ENCODE measurements around the gene WDR91.

DNA sequence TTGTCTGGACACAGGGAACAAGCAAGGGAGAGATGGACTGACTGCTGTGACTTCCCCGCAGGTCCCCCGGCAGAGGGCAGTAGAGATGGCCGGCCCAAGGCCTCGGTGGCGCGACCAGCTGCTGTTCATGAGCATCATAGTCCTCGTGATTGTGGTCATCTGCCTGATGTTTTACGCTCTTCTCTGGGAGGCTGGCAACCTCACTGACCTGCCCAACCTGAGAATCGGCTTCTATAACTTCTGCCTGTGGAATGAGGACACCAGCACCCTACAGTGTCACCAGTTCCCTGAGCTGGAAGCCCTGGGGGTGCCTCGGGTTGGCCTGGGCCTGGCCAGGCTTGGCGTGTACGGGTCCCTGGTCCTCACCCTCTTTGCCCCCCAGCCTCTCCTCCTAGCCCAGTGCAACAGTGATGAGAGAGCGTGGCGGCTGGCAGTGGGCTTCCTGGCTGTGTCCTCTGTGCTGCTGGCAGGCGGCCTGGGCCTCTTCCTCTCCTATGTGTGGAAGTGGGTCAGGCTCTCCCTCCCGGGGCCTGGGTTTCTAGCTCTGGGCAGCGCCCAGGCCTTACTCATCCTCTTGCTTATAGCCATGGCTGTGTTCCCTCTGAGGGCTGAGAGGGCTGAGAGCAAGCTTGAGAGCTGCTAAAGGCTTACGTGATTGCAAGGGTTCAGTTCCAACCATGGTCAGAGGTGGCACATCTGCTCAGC lies 46.8 kb downstream of the WDR91 start:
- TF ChIP-seq HDAC2 (IDR thresholded peaks at IDR 0.05) (no peak), CHD2 (IDR thresholded peaks at IDR 0.05; ENCODE audit: low read length, partially characterized antibody) (no peak), RNF2 (IDR thresholded peaks at IDR 0.05; ENCODE audit: borderline replicate concordance, low read depth) (no peak), CTCF (IDR thresholded peaks at IDR 0.05) (peak; percentile 32), POLR2A (IDR thresholded peaks at IDR 0.05; ENCODE audit: low read length) (no peak), CEBPB (IDR thresholded peaks at IDR 0.05) (no peak), POLR2AphosphoS2 (conservative IDR thresholded peaks at IDR 0.05; ENCODE audit: low read length) (0 out of 2 replicates have a peak, but pooled peaks have one; percentile 17), KDM1A (IDR thresholded peaks at IDR 0.05; ENCODE audit: low read depth) (no peak), MYC (IDR thresholded peaks at IDR 0.05; ENCODE audit: borderline replicate concordance, low read length) (no peak), MAZ (IDR thresholded peaks at IDR 0.05; ENCODE audit: borderline replicate concordance, low read depth, low read length) (no peak), RAD21 (conservative IDR thresholded peaks at IDR 0.05 in 1 of 2, IDR thresholded peaks at IDR 0.05 in 1 of 2) (no peak), SMC3 (IDR thresholded peaks at IDR 0.05) (0 out of 3 replicates have a peak, but pooled peaks have one; percentile 9), NFE2L2 (conservative IDR thresholded peaks at IDR 0.05; ENCODE audit: low read length) (no peak)
- TF ChIP-seq, protein P1, sequence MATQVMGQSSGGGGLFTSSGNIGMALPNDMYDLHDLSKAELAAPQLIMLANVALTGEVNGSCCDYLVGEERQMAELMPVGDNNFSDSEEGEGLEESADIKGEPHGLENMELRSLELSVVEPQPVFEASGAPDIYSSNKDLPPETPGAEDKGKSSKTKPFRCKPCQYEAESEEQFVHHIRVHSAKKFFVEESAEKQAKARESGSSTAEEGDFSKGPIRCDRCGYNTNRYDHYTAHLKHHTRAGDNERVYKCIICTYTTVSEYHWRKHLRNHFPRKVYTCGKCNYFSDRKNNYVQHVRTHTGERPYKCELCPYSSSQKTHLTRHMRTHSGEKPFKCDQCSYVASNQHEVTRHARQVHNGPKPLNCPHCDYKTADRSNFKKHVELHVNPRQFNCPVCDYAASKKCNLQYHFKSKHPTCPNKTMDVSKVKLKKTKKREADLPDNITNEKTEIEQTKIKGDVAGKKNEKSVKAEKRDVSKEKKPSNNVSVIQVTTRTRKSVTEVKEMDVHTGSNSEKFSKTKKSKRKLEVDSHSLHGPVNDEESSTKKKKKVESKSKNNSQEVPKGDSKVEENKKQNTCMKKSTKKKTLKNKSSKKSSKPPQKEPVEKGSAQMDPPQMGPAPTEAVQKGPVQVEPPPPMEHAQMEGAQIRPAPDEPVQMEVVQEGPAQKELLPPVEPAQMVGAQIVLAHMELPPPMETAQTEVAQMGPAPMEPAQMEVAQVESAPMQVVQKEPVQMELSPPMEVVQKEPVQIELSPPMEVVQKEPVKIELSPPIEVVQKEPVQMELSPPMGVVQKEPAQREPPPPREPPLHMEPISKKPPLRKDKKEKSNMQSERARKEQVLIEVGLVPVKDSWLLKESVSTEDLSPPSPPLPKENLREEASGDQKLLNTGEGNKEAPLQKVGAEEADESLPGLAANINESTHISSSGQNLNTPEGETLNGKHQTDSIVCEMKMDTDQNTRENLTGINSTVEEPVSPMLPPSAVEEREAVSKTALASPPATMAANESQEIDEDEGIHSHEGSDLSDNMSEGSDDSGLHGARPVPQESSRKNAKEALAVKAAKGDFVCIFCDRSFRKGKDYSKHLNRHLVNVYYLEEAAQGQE (IDR thresholded peaks at IDR 0.05) = no peak
